SU-DHL-6 (cell line): ENCODE measurements around the gene ARL15.

ENCODE experiments used
- EZH2phosphoT487 ChIP-seq: fragments of 200-600 bp; sonication (generic), shearing (Covaris generic); conservative IDR thresholded peaks from 2 replicates; pipeline ENCODE4 v1.6.1; 2018; ENCODE audit warnings: mild to moderate bottlenecking, antibody characterized with exemption, low read length, moderate library complexity, mixed read lengths
- TF ChIP-seq, protein P1 (sequence below): fragments of 200-600 bp; sonication (generic); IDR thresholded peaks from one replicate; pipeline ENCODE4 v1.5.1; 2017; ENCODE audit warnings: antibody characterized with exemption, mild to moderate bottlenecking, low read length, moderate library complexity; ENCODE audit not compliant: insufficient read depth, poor library complexity, severe bottlenecking

DNA sequence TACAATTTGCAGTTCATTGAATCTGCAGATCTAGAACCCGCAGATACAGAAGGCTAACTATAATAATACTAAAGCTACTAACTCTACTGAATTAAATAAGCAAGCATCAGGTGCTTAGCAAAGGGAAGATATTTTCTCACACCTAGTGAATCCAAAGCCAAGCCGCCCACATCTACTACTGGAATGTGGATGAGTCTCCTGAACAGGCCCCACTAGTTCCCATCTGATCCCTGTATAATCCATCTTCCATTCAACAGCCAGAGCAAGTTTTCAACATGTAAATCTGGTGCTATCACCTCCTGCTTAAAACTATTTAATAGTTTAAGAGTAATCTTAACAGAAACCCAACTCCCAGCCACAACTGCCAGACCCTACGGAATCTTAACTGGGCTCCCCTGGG is 18.9 kb downstream of the ARL15 start:
- no peak for TF ChIP-seq EZH2phosphoT487
- TF ChIP-seq, protein P1, sequence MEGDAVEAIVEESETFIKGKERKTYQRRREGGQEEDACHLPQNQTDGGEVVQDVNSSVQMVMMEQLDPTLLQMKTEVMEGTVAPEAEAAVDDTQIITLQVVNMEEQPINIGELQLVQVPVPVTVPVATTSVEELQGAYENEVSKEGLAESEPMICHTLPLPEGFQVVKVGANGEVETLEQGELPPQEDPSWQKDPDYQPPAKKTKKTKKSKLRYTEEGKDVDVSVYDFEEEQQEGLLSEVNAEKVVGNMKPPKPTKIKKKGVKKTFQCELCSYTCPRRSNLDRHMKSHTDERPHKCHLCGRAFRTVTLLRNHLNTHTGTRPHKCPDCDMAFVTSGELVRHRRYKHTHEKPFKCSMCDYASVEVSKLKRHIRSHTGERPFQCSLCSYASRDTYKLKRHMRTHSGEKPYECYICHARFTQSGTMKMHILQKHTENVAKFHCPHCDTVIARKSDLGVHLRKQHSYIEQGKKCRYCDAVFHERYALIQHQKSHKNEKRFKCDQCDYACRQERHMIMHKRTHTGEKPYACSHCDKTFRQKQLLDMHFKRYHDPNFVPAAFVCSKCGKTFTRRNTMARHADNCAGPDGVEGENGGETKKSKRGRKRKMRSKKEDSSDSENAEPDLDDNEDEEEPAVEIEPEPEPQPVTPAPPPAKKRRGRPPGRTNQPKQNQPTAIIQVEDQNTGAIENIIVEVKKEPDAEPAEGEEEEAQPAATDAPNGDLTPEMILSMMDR = no peak
